Measurements from ENCODE around the gene CACNA2D2.

CACNA2D2 gene

GRCh38 chr3:50388720-50389413 is 114.6 kb downstream of the CACNA2D2 start:
- DNase-seq: no peak

GRCh38 chr3:50388016-50388719 is 115.3 kb downstream of the CACNA2D2 start:
- DNase-seq: no peak

- no peak for DNase-seq
These were observed 117.7 kb downstream of the CACNA2D2 start for GRCh38 chr3:50385754-50386153.

GRCh38 chr3:50383750-50384149 is 119.7 kb downstream of the CACNA2D2 start:
- no peak for DNase-seq

- DNase-seq: no peak
These were observed 120.7 kb downstream of the CACNA2D2 start for GRCh38 chr3:50382722-50383121.

GRCh38 chr3:50381383-50381782 is 122.1 kb downstream of the CACNA2D2 start:
- DNase-seq: no peak

- DNase-seq: no peak
These were observed 122.9 kb downstream of the CACNA2D2 start for GRCh38 chr3:50380405-50381085.

- no peak for DNase-seq
These were observed 124.7 kb downstream of the CACNA2D2 start for GRCh38 chr3:50378757-50379156.

GRCh38 chr3:50378024-50378423 is 125.4 kb downstream of the CACNA2D2 start:
- no peak for DNase-seq

GRCh38 chr3:50375258-50375931 is 128.0 kb downstream of the CACNA2D2 start:
- no peak for DNase-seq

- DNase-seq: no peak
These were observed 128.8 kb downstream of the CACNA2D2 start for GRCh38 chr3:50374363-50375257.

- DNase-seq: no peak
These were observed 130.0 kb downstream of the CACNA2D2 start for GRCh38 chr3:50373146-50374051.

- no peak for DNase-seq
These were observed 131.1 kb downstream of the CACNA2D2 start for GRCh38 chr3:50372349-50372748.

- no peak for DNase-seq
These were observed 132.2 kb downstream of the CACNA2D2 start for GRCh38 chr3:50371133-50371685.

GRCh38 chr3:50370594-50370993 is 132.8 kb downstream of the CACNA2D2 start:
- DNase-seq: no peak

GRCh38 chr3:50369012-50369670 is 134.3 kb downstream of the CACNA2D2 start:
- no peak for DNase-seq

GRCh38 chr3:50365842-50366220 is 137.6 kb downstream of the CACNA2D2 start:
- DNase-seq: no peak

GRCh38 chr3:50365080-50365841 is 138.2 kb downstream of the CACNA2D2 start:
- DNase-seq: peak; percentile 87 to 95 (median 89)

GRCh38 chr3:50364573-50365079 is 138.8 kb downstream of the CACNA2D2 start:
- DNase-seq: no peak

Measured in activated CD4-positive, CD25-positive, alpha-beta regulatory T cell (primary cell).